ENCODE data around the gene ZGLP1. TPM values are rescaled to one million over a fixed set of nuclear protein-coding genes. Genes with fewer than 3 reads are reported as not detected.

The ZGLP1 gene
- total RNA-seq, 1 experiment from 2014 or later, result 5.0 TPM

GRCh38 chr19:10315335-10316214 lies 6.0 kb upstream of the ZGLP1 start, which contains the start of gene FDX2:
Gene FDX2, minus strand, starts transcription at chr19:10316015. Its CDS starts 19 bp downstream, at chr19:10315996.
- Histone ChIP-seq H3K9ac (ENCODE audit: low read length) (peak within 1 kb of the TSS; percentile 82), H2AFZ (ENCODE audit: low read depth, low read length, poor library complexity, severe bottlenecking) (peak within 1 kb of the TSS; percentile 32), H3K27me3 (ENCODE audit: insufficient read depth, low read length) (no peaks in the 10 kb centered on the region), H3K9me2 (ENCODE audit: insufficient read depth) (no peaks in the 10 kb centered on the region), H3K4me2 (ENCODE audit: low read length) (peak within 1 kb of the TSS; percentile 96), H3K36me3 (ENCODE audit: control insufficient read depth in 1 of 2, insufficient read depth in 2 of 2, low read length in 2 of 2) (peaks cover 9 to 14% of the 10 kb centered on the region in 2 experiments; a peak in 3 of 4 replicates), H3K27ac (ENCODE audit: low read depth, low read length) (peak within 1 kb of the TSS; percentile 80), H3K4me3 (replicated peaks in 1 of 2; ENCODE audit: low read depth in 1 of 2, low read length in 2 of 2) (peak within 1 kb of the TSS; percentile 89 to 98), H3K79me2 (ENCODE audit: insufficient read depth, low read length) (0 out of 2 replicates have a peak, but pooled peaks cover 4% of the 10 kb centered on the region), H3K9me3 (ENCODE audit: control insufficient read depth in 1 of 2, insufficient read depth in 1 of 2, low read depth in 1 of 2, low read length in 2 of 2) (no peaks in the 10 kb centered on the region), H4K20me1 (ENCODE audit: insufficient read depth) (no peaks in the 10 kb centered on the region), H3K4me1 (ENCODE audit: control insufficient read depth in 1 of 2, insufficient read depth in 2 of 2, low read length in 2 of 2) (peaks cover 4 to 21% of the 10 kb centered on the region in 2 experiments; a peak in 3 of 4 replicates)
- CTCF ChIA-PET, result no interaction called here
- intact Hi-C loops (cut with micrococcal nuclease), result no loop called here
- peak; percentile 89 for ATAC-seq
- peak; percentile 62 for DNase-seq (ENCODE audit: low read depth, low spot score)
- RAD21 ChIA-PET (ENCODE audit: low non-redundant PET in 1 of 2, low total read pairs in 2 of 2, uncharacterized antibody in 2 of 2, unreplicated experiment in 2 of 2), result no interaction called here
- BruUV-seq (replicated peaks), result TSS peak; percentile 57
- POLR2A ChIA-PET, result interaction anchor here (1.3 to 1.8 kb wide), 2 partner anchors 19 to 26 kb away, joined by 3 to 5 read pairs; partner anchors contain the start of gene ICAM5
- TF ChIP-seq SRF (IDR thresholded peaks at IDR 0.05; ENCODE audit: low read depth) (no peak), SP1 (IDR thresholded peaks at IDR 0.05; ENCODE audit: low read depth) (no peak), JUND (IDR thresholded peaks at IDR 0.05) (no peak), CBX3 (IDR thresholded peaks at IDR 0.05; ENCODE audit: low read depth) (no peak), RAD21 (IDR thresholded peaks at IDR 0.05; ENCODE audit: low read depth) (no peak), ZFX (IDR thresholded peaks at IDR 0.05) (peak; percentile 51; the same call in 1 of the 2 replicates), FOSL1 (IDR thresholded peaks at IDR 0.05; ENCODE audit: low read depth) (no peak), ATF3 (IDR thresholded peaks at IDR 0.05) (no peak), EZH2 (IDR thresholded peaks at IDR 0.05) (no peak), EGR1 (IDR thresholded peaks at IDR 0.05; ENCODE audit: low read depth) (no peak), MAX (IDR thresholded peaks at IDR 0.05) (peak; percentile 97), POLR2AphosphoS5 (IDR thresholded peaks at IDR 0.05; ENCODE audit: low read depth, low read length) (peak; percentile 82), EZH2phosphoT487 (IDR thresholded peaks at IDR 0.05; ENCODE audit: borderline replicate concordance) (no peak), CEBPB (IDR thresholded peaks at IDR 0.05; ENCODE audit: low read depth) (no peak), ZBTB33 (IDR thresholded peaks at IDR 0.05; ENCODE audit: extremely low read depth, insufficient replicate concordance, low read length) (no peak), TCF7L2 (IDR thresholded peaks at IDR 0.05; ENCODE audit: borderline replicate concordance, extremely low read depth, insufficient read depth, insufficient read length) (no peak), ZNF274 (IDR thresholded peaks at IDR 0.05; ENCODE audit: low read depth, low read length) (no peak), SIN3A (IDR thresholded peaks at IDR 0.05; ENCODE audit: low read depth) (peak; percentile 83), ELF1 (IDR thresholded peaks at IDR 0.05; ENCODE audit: borderline replicate concordance, low read depth) (no peak)
- TF ChIP-seq, protein P1, sequence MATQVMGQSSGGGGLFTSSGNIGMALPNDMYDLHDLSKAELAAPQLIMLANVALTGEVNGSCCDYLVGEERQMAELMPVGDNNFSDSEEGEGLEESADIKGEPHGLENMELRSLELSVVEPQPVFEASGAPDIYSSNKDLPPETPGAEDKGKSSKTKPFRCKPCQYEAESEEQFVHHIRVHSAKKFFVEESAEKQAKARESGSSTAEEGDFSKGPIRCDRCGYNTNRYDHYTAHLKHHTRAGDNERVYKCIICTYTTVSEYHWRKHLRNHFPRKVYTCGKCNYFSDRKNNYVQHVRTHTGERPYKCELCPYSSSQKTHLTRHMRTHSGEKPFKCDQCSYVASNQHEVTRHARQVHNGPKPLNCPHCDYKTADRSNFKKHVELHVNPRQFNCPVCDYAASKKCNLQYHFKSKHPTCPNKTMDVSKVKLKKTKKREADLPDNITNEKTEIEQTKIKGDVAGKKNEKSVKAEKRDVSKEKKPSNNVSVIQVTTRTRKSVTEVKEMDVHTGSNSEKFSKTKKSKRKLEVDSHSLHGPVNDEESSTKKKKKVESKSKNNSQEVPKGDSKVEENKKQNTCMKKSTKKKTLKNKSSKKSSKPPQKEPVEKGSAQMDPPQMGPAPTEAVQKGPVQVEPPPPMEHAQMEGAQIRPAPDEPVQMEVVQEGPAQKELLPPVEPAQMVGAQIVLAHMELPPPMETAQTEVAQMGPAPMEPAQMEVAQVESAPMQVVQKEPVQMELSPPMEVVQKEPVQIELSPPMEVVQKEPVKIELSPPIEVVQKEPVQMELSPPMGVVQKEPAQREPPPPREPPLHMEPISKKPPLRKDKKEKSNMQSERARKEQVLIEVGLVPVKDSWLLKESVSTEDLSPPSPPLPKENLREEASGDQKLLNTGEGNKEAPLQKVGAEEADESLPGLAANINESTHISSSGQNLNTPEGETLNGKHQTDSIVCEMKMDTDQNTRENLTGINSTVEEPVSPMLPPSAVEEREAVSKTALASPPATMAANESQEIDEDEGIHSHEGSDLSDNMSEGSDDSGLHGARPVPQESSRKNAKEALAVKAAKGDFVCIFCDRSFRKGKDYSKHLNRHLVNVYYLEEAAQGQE (IDR thresholded peaks at IDR 0.05; ENCODE audit: low read depth), result no peak

All from HCT116 (cell line).